ENCODE measurements around the gene CD247.

The CD247 gene

GRCh38 chr1:167541610-167542009 lies 23.3 kb upstream of the CD247 start:
- ATAC-seq, result 0 out of 3 replicates have a peak, but pooled peaks have one; percentile 22
- TF ChIP-seq SNAI2 (CRISPR knock-in tag; IDR thresholded peaks at IDR 0.05) (no peak), TSHZ2 (CRISPR knock-in tag; IDR thresholded peaks at IDR 0.05) (no peak), CSRNP3 (CRISPR knock-in tag; IDR thresholded peaks at IDR 0.05) (no peak), BACH2 (CRISPR knock-in tag; IDR thresholded peaks at IDR 0.05; ENCODE audit: borderline replicate concordance) (no peak), ESRRG (CRISPR knock-in tag; IDR thresholded peaks at IDR 0.05) (no peak), ARNTL (CRISPR knock-in tag; IDR thresholded peaks at IDR 0.05; ENCODE audit: borderline replicate concordance, low read depth) (no peak), GLIS3 (CRISPR knock-in tag; IDR thresholded peaks at IDR 0.05) (no peak), CREB5 (CRISPR knock-in tag; IDR thresholded peaks at IDR 0.05; ENCODE audit: low read depth) (no peak), PATZ1 (CRISPR knock-in tag; IDR thresholded peaks at IDR 0.05; ENCODE audit: borderline replicate concordance) (no peak), ZNF70 (CRISPR knock-in tag; IDR thresholded peaks at IDR 0.05) (no peak), ZNF565 (CRISPR knock-in tag; conservative IDR thresholded peaks at IDR 0.05; ENCODE audit: low read depth) (no peak)

GRCh38 chr1:167541003-167541402 lies 22.7 kb upstream of the CD247 start:
- TF ChIP-seq ZC3H10 (CRISPR knock-in tag; IDR thresholded peaks at IDR 0.05) (no peak), PPARA (CRISPR knock-in tag; IDR thresholded peaks at IDR 0.05; ENCODE audit: borderline replicate concordance) (no peak), TOX (CRISPR knock-in tag; IDR thresholded peaks at IDR 0.05; ENCODE audit: borderline replicate concordance) (no peak), GLIS3 (CRISPR knock-in tag; IDR thresholded peaks at IDR 0.05) (no peak)
- no peak for ATAC-seq

GRCh38 chr1:167538657-167539056 lies 20.3 kb upstream of the CD247 start:
- no peak for ATAC-seq
- TF ChIP-seq CREB5 (CRISPR knock-in tag; IDR thresholded peaks at IDR 0.05; ENCODE audit: low read depth) (no peak), BACH2 (CRISPR knock-in tag; IDR thresholded peaks at IDR 0.05; ENCODE audit: borderline replicate concordance) (no peak), PATZ1 (CRISPR knock-in tag; IDR thresholded peaks at IDR 0.05; ENCODE audit: borderline replicate concordance) (no peak), TCF4 (CRISPR knock-in tag; IDR thresholded peaks at IDR 0.05; ENCODE audit: borderline replicate concordance) (no peak), TOX (CRISPR knock-in tag; IDR thresholded peaks at IDR 0.05; ENCODE audit: borderline replicate concordance) (no peak), ZFP30 (CRISPR knock-in tag; IDR thresholded peaks at IDR 0.05) (no peak), OSR1 (CRISPR knock-in tag; IDR thresholded peaks at IDR 0.05) (no peak)
